Gastroesophageal sphincter (tissue), 4 donors: Measurements from ENCODE around the gene OTP. TPM values are rescaled to one million over a fixed set of nuclear protein-coding genes. Genes with fewer than 3 reads are reported as not detected.

Source experiments
- ATAC-seq: fragments of 150-250 bp; one replicate; pipeline ENCODE4 v1.9.1; 2016; ENCODE audit warnings: mild to moderate bottlenecking, moderate library complexity
- H3K27ac ChIP-seq, 4 donors: fragments of 200-600 bp; sonication (generic) in 3 of 4; 1 replicate in 3 of 4; 2 replicates in 1 of 4; pipeline ENCODE4 v1.5.1; 2016 to 2019
- H3K27me3 ChIP-seq: fragments of 200-600 bp; sonication (generic); one replicate; pipeline ENCODE4 v1.5.1; 2019
- H3K36me3 ChIP-seq, 2 donors: fragments of 200-600 bp; sonication (generic); one replicate each; pipeline ENCODE4 v1.5.1; 2019; ENCODE audit warnings: control low read depth in 1 of 2
- H3K4me1 ChIP-seq, 3 donors: fragments of 200-600 bp; sonication (generic); 1 replicate in 2 of 3; 2 replicates in 1 of 3; pipeline ENCODE4 v1.5.1; 2016 to 2019; ENCODE audit warnings: control low read depth in 2 of 3
- H3K4me3 ChIP-seq, 2 donors: fragments of 200-600 bp; sonication (generic); one replicate each; pipeline ENCODE4 v1.5.1; 2019; ENCODE audit warnings: mild to moderate bottlenecking in 1 of 2, moderate library complexity in 1 of 2
- H3K9me3 ChIP-seq, 3 donors: fragments of 200-600 bp; sonication (generic); one replicate each; pipeline ENCODE4 v1.5.1; 2017 to 2019; ENCODE audit warnings: control low read depth in 2 of 3
- CTCF ChIP-seq, 4 experiments: fragments of 200-600 bp in 2 of 4; fragments of 450-650 bp in 2 of 4; sonication (generic) in 1 of 4; IDR thresholded peaks; one replicate each; pipeline ENCODE4 v1.5.1; 2017 to 2019; ENCODE audit warnings: antibody characterized with exemption in 4 of 4, mild to moderate bottlenecking in 2 of 4, moderate library complexity in 2 of 4
- EP300 ChIP-seq: sonication (generic); formaldehyde crosslinking; IDR thresholded peaks from one replicate; pipeline ENCODE4 v1.6.1; 2017; ENCODE audit warnings: antibody characterized with exemption, mild to moderate bottlenecking
- POLR2A ChIP-seq, 2 donors: fragments of 450-650 bp; IDR thresholded peaks; one replicate each; pipeline ENCODE4 v1.6.1; 2017; ENCODE audit warnings: antibody characterized with exemption in 2 of 2, mild to moderate bottlenecking in 2 of 2, moderate library complexity in 1 of 2
- POLR2AphosphoS5 ChIP-seq: sonication (generic); formaldehyde crosslinking; IDR thresholded peaks from one replicate; pipeline ENCODE4 v1.6.1; 2017; ENCODE audit warnings: antibody characterized with exemption
- WGBS, 2 donors: methylation state at CpG; one replicate each; pipeline ENCODE4 v1.1.5; 2018; ENCODE audit warnings: low coverage in 1 of 2; 5-methylcytosine and 5-hydroxymethylcytosine counted together
- total RNA-seq, 4 donors: library from RNA; depleted of rRNA; stranded (reverse); fragments of >200 nt; gene quantifications; one replicate each; pipeline ENCODE4 v1.1.0, GENCODE V29; 2016

OTP gene
- total RNA-seq, 4 donors from 2014 or later, result 0.50 TPM; not detected in 3

GRCh38 chr5:77635917-77636640 lies 2.4 kb downstream of the OTP start:
- Histone ChIP-seq H3K27ac (no peak overlapping the region), H3K9me3 (no peaks in the 10 kb centered on the region), H3K4me1 (peaks cover 0 to 48% (median 19%) of the 10 kb centered on the region in 3 donors), H3K27me3 (peaks cover 100% of the 10 kb centered on the region), H3K4me3 (no peak overlapping the region), H3K36me3 (no peaks in the 10 kb centered on the region)
- no peak for ATAC-seq
- 6 to 16% methylated on average over 7 to 16 of the region's 30 CpGs for WGBS, 2 donors
- TF ChIP-seq CTCF (IDR thresholded peaks at IDR 0.05), result no peak
- no peak for TF ChIP-seq POLR2A (IDR thresholded peaks at IDR 0.05)
- TF ChIP-seq EP300, result no peak
- TF ChIP-seq POLR2AphosphoS5, result no peak

GRCh38 chr5:77635067-77635916 lies 3.2 kb downstream of the OTP start:
- H3K9me3 ChIP-seq, result no peaks in the 10 kb centered on the region
- H3K27me3 ChIP-seq, result peaks cover 100% of the 10 kb centered on the region
- 14 to 20% methylated on average over 11 of the region's 11 CpGs for WGBS, 2 donors
- H3K36me3 ChIP-seq, result no peaks in the 10 kb centered on the region
- TF ChIP-seq POLR2A (IDR thresholded peaks at IDR 0.05) (no peak), CTCF (IDR thresholded peaks at IDR 0.05) (no peak), POLR2AphosphoS5 (no peak), EP300 (no peak)
- no peak overlapping the region for H3K4me3 ChIP-seq
- peaks cover 0 to 48% (median 21%) of the 10 kb centered on the region in 3 donors for H3K4me1 ChIP-seq
- no peak overlapping the region for H3K27ac ChIP-seq
- ATAC-seq, result no peak

GRCh38 chr5:77633709-77634108 lies 4.8 kb downstream of the OTP start:
- TF ChIP-seq POLR2A (IDR thresholded peaks at IDR 0.05) (no peak), CTCF (IDR thresholded peaks at IDR 0.05) (no peak), POLR2AphosphoS5 (no peak), EP300 (no peak)
- no peak for ATAC-seq
- Histone ChIP-seq H3K4me3 (no peak overlapping the region), H3K27me3 (peaks cover 100% of the 10 kb centered on the region), H3K9me3 (no peaks in the 10 kb centered on the region), H3K27ac (no peak overlapping the region), H3K4me1 (peaks cover 0 to 50% (median 26%) of the 10 kb centered on the region in 3 donors), H3K36me3 (no peaks in the 10 kb centered on the region)
- WGBS, 2 donors, result 6 to 17% methylated on average over 4 to 5 of the region's 5 CpGs

- no peaks in the 10 kb centered on the region for H3K36me3 ChIP-seq
- no peak for TF ChIP-seq POLR2A (IDR thresholded peaks at IDR 0.05)
- TF ChIP-seq POLR2AphosphoS5, result no peak
- no peak for TF ChIP-seq CTCF (IDR thresholded peaks at IDR 0.05)
- no peak for TF ChIP-seq EP300
- peaks cover 0 to 3% (median 0%) of the 10 kb centered on the region in 3 donors for H3K9me3 ChIP-seq
- no peak overlapping the region for H3K4me3 ChIP-seq
- H3K27me3 ChIP-seq, result peaks cover 100% of the 10 kb centered on the region
- H3K4me1 ChIP-seq, result peaks cover 0 to 48% (median 26%) of the 10 kb centered on the region in 3 donors
- H3K27ac ChIP-seq, result no peak overlapping the region
- WGBS, 2 donors, result 11 to 16% methylated on average over 7 to 8 of the region's 8 CpGs
- no peak for ATAC-seq
These were observed 5.3 kb downstream of the OTP start for GRCh38 chr5:77633207-77633675.
